Cerebellar nuclear complex (tissue), 1 donor: ENCODE data around the gene ADAMTS8.

Experiments
- DNase-seq, 2 experiments: peaks; one replicate each; lab custom pipeline; 2025; lab: John Stamatoyannopoulos, UW

The ADAMTS8 gene, protein sequence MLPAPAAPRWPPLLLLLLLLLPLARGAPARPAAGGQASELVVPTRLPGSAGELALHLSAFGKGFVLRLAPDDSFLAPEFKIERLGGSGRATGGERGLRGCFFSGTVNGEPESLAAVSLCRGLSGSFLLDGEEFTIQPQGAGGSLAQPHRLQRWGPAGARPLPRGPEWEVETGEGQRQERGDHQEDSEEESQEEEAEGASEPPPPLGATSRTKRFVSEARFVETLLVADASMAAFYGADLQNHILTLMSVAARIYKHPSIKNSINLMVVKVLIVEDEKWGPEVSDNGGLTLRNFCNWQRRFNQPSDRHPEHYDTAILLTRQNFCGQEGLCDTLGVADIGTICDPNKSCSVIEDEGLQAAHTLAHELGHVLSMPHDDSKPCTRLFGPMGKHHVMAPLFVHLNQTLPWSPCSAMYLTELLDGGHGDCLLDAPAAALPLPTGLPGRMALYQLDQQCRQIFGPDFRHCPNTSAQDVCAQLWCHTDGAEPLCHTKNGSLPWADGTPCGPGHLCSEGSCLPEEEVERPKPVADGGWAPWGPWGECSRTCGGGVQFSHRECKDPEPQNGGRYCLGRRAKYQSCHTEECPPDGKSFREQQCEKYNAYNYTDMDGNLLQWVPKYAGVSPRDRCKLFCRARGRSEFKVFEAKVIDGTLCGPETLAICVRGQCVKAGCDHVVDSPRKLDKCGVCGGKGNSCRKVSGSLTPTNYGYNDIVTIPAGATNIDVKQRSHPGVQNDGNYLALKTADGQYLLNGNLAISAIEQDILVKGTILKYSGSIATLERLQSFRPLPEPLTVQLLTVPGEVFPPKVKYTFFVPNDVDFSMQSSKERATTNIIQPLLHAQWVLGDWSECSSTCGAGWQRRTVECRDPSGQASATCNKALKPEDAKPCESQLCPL

DNA sequence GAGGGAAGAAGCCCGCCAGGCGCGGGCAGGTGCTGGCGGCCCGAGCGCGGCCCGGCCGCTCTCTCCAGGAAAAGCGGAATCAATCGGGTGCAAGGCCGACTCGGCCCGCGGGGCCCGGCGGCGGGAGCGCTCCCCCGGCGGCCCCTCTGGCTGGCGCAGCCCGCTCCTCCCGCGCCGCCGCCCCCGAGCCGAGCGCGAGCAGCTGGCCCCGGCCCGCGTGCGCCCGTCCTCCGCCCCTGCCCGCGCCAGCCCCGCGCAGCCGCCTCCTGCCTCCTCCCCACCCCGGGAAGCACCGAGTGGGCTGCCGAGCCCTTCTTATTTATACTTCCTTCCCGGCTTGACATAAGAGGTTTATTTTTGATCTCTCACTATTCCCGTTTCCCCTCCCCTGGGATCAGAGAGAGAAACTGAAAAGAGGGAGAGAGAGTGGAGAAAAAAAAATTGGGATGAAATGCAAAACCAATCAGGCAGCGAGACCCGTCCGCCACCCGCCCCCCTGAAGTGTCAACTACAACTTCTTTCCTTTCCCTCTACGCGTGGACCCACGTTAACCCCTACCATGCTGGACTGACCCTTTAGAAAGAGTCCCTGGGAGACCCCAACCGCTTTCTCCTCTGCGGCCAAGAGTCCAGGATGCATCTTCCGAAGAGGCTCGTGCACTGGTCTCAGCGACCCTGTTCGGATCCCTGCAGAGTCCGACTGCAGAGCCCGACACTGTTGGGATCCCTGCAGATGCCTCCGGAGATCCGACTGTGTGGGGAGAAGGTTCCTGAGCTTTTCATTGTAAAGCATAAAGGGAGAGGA, at the start of gene ADAMTS8:
Gene ADAMTS8 (minus strand): TSS at position 294 of the 804 bp plus-strand sequence. CDS start 323 bp downstream, outside the sequence.
- no peak for DNase-seq

DNA sequence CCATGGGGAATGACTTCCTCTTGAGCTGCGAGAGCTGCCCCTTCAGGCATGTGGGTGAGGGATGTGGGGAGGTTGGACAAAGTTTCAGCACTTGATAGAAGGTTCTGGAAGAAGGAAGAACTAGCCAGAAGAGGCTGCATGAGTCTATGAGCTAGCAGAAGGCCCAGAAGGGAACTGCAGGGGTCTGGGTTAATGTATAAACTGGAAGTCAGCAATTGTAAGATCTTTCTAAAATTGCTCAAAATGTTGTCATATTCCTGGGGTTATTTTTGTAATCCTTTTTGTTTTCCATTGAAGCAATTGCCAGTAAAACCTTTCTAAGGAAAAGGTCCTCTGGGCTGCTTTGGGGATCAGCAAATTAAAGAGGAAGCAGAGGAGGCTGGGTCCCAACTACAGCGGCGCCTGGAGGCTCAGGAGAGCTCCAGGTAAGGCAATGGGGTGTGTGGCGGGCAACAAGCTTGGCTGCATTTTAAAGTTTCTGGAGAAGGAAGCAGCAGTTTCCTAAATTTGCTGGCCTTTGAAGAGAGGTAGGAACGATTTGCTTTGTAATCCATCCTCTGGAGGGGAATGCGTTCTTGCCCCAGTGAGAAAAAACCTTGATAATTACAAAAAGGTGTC, 49.3 kb upstream of the ADAMTS8 start:
- DNase-seq: no peak

DNA sequence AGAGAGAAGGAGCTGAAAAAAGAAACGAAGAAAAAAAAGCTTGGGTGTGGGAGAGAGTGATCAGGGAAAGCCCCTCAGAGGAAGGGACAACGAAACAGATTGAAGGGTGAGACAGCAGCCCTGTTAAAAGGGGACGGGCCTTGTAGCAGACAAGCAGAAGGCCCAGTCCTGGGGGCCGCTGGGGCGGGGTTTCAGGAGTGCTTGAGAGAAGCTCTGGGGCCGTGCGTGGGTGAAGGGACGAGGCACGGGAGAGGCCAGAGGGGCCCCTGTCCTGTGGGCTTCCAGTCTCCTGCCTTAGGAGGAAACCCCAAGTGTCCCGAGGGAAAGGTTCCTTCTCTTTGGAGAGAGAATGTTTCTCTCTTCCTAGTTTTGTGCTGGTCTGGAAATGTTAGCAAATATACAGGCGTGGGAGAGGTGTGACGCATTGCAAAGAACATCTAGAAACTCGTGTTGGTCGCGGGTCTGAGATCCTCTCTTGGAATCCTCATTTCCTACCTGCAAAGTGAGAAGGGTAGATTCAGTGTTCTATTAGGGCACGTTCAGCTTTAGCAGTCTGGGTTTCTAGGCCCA, 48.6 kb upstream of the ADAMTS8 start:
- DNase-seq: no peak

DNA sequence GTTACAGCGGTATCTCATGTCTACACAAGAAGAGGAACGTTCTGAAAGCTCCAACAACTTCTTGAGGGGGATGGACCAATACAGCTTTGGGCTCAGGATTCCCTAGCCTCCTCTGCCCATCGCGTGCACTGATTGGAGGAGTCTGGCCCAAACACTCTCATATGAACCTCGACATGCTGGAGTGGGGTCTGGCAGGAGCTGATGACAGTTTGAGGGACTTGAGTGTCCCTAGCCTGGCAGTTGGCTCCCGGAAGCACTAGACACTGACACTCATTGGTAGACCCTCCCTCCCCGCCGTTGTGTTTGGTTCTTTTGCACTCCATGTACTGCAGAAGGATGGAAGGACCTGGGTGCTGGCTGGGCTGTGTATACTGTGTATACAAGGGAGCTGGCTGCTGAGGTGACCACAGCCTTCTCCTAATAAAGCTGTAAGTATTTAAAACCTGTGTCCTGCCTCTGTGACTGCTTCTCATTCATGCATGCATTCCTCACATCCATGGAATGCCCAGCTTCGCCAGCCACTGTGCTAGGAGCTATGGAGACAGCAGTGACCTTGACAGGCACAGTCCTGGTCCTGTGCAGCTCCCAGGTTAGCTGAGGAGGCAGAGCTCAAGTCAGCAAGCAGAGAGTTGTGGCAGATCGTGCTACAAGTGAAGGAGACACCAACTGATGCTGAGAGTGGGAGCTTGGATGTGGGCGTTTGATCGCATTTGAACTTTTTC, 48.0 kb upstream of the ADAMTS8 start:
- no peak for DNase-seq

DNA sequence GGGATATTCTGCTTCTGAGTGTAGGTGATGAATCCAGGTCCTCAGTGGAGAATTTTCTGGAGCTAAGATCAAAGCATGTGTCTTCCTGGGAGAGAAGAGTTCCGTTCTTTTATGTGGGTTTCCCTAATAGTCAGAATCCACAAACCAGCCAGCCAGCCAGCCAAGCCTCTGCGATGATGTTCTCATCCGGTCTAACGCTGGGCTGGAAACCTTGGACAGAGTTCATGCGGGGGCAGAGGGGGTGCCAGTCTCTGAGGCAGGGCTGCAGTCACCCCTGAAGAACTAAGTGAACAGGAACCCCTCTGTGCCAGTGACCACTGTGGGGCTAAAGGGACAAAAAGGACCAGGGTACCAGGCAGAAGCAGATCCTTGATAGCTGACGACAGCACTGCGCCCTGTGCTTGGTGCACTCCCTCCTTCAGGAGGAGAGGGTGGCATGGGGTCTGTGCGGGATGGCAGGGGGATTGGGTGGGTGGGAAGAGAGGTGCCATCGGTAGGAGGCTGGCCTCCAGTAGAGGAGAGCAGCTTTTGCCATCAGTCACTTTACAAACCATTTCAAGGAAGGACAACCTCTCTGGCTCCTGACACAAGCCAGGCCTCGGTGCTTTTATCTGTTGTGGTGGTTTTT, 47.1 kb upstream of the ADAMTS8 start:
- DNase-seq: no peak

DNA sequence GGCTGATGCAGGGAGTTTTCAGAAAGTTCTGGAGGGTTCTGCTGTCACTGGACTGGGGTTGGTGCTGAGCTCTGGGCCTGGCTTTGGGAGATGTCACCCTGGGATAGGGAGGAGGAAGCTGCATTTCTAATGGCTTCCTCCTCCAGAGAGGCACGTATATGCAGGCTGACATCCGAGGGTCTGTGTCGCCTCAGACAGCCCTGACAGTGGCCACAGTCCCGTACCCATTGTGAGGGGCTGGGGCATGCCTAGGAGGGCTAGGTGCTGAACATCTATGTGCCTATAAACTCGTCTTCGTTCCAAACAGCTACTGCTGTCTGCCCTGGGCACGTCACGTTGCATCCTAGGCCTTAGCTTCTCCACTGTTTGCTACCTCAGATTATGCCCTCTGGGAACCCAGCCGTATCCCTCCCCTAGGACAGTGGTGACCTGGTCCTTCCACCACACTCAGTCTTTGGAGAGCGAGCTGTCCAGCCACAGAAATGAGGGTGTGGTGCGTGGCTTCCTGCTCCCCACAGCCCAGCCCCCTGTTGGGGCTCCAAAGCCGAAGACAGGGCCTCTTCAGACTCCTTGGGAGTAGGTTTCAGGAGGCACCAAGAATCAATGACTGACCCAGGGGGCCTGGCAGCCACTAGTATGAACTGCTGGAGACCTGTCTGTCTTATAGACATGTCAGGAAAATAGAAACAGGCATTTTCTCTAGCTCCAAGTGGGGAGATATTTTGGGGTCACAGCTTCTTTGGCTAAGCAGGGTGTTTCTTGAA, 46.4 kb upstream of the ADAMTS8 start:
- no peak for DNase-seq

DNA sequence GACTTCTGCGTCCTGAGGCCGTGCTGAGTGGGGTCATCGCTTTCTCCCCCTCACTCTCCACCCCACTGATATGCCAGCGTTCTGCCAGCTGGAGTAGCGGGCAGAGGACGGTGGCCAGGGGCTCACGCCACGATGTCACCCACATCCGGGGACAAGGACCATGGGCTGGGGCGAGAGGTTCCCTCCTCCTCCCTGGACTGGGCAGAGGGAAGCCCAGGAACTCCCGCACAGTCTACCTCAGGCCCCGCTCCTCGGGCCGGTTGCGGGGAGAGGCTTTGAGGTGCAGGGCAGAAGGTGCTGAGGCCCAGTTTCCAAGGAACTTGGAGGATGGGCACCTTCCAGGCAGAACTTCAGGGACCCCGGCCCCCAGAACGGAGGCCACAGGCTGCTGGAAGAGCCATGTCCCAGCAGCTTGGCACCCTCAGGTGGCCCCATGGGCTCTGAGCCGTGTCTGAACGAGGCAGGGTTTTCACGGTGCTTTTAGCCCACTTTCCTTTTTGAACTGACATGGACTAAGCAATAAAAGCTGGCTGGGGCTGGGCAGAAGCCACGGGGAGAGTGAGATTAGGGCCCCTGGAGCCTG, 45.5 kb upstream of the ADAMTS8 start:
- DNase-seq: no peak

DNA sequence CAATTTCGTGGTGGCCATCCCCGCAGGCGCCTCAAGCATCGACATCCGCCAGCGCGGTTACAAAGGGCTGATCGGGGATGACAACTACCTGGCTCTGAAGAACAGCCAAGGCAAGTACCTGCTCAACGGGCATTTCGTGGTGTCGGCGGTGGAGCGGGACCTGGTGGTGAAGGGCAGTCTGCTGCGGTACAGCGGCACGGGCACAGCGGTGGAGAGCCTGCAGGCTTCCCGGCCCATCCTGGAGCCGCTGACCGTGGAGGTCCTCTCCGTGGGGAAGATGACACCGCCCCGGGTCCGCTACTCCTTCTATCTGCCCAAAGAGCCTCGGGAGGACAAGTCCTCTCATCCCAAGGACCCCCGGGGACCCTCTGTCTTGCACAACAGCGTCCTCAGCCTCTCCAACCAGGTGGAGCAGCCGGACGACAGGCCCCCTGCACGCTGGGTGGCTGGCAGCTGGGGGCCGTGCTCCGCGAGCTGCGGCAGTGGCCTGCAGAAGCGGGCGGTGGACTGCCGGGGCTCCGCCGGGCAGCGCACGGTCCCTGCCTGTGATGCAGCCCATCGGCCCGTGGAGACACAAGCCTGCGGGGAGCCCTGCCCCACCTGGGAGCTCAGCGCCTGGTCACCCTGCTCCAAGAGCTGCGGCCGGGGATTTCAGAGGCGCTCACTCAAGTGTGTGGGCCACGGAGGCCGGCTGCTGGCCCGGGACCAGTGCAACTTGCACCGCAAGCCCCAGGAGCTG, 44.8 kb upstream of the ADAMTS8 start:
- no peak for DNase-seq

DNA sequence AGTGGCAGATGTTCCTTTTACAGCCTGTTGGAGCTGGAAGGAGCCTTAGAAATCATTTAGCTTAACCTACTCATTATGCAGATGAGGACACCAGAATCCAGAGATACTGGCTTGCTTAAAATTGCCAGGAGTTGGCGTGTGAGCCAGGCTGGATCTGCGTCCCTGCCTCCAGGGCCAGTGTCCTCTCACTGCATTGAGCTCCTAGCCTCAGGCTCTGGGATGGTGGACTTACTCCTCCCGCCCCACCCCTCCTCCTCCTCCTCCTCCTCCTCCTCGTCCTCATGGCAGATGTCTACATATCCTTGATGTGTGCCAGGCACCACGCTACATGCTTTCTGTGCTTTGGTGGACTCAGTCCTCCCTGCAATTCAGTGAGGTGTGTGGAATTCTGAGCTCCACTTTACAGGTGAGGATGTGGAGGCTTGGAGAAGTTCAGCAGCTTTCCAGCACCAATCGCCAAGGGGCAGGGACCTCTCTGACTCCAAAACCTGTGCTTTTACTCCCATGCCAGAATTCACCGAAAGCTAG, 44.1 kb upstream of the ADAMTS8 start:
- no peak for DNase-seq

DNA sequence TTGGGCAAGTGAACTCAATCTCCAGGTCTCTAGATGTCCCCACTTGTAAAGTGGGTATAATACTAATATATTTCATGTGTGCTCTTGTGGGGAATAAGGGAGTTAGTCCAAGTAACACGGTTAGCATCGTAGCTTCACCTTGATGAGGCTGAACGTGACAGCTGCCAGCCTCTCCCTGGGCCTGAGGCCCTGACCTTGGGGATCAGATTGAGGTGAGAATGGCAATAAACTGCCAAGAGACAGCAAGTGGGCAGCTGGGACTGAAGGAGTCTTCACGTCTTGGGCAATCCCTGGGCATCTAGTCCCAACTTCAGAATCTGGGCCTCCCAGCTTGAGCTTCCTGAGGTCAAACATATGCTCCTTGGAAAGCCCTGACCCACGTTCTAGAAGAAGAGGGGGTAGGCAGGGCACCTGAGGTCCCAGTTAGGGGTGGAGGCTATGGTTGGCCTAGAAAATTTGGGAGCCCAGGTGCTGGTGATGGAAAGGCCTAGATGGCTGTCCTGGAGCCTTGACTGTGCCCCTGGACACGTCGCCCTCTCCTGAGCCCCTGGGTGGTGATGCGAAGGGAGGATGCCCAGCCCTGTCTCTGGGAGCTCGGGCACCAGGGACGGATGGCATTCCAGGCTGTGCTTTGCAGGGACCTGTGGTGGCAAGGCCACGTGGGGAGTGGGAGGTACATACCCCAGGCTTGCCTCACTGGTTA, 43.5 kb upstream of the ADAMTS8 start:
- no peak for DNase-seq

DNA sequence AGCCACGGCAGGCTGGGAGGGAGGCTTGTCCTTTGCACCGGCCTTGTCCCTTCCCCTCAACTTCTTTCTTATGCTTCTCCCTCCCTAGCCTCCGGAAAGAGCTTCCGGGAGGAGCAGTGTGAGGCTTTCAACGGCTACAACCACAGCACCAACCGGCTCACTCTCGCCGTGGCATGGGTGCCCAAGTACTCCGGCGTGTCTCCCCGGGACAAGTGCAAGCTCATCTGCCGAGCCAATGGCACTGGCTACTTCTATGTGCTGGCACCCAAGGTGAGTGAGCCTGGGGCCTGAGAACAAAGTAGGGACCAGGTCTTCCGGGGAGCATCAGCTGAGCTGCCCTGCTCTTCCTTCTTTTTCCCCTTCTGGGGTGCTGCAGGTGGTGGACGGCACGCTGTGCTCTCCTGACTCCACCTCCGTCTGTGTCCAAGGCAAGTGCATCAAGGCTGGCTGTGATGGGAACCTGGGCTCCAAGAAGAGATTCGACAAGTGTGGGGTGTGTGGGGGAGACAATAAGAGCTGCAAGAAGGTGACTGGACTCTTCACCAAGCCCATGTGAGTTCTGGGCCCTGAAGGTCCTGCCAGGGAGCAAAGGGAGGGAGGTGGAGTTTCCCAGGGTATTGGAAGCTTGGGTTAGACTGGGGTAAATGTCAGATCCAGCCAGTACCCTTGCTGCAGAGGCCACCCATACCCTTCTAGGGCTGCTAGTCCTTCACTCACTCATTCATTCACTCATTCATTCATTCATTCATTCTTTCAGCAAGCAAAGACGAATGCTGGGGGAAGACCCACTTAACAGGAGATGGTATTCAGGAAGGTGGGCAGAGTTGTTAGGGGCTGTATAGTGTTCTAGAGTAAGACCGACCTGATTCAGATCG, 42.7 kb upstream of the ADAMTS8 start:
- no peak for DNase-seq

DNA sequence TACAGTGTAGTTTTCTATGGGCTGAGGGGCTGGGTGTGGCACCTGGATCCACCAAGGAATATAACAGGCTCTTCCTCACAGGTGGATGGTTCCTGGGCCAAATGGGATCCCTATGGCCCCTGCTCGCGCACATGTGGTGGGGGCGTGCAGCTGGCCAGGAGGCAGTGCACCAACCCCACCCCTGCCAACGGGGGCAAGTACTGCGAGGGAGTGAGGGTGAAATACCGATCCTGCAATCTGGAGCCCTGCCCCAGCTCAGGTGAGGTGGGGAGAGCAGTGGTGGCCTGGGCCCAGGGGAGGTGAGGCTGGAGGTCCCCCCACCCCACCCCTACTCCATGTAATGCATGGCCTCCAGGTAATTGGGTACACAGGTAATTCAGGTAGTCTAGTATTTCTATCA, 40.8 kb upstream of the ADAMTS8 start:
- DNase-seq: no peak

DNA sequence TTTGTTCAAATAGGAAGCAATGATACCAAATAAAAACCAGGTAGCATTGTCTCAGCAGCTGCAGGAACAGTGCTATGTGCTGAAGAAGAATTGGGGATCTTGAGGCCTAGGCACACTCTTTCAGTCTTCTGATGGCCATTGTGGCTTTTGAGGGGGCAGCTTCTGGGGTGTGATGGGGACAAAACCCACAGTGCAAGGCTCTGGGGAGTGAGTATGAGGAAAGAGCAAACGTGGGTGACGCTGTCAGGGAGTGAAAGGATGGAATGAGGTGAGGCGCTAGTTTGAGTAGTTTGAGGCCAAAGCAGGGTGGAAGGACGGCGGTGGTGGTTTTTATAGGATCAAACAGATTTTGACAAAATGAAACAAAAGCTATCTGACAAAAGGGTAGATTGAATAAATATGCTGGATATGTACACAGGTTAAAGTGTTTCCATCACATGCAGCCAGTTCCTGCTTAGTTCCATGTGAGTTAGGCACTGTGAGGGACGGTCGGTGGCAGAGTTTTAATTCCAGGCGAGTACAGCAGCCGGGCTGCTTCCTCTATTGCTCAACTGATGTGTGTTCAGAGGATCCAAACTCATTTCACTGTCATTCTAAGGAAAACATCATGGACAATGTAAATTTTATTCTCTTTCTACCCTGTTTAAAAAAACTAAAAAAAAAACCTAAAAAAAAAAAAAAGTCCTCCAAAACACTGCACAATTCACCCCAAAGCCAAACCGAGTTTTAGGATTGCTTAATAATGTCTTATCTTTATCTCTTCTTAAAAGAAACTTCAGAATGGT, 38.9 kb upstream of the ADAMTS8 start:
- no peak for DNase-seq

DNA sequence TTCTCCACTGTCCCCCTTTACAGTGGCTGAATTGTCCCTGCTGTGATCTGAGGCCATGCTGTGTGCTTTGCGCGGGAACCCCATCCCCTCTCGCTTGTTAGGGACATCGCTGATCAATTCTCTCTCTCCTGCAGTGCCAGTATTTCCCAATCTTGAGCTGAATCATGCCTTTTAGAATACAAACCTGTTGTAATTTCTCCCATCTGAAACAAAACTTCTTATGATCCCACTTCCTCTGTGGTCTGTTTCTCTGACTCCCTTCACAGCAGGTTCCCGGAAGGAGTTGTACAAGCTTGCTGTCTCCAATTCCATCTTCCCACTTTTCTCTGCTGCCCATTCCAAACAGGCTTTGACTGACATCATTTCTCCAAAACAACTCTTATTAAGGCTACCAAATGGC, 36.9 kb upstream of the ADAMTS8 start:
- DNase-seq: no peak

DNA sequence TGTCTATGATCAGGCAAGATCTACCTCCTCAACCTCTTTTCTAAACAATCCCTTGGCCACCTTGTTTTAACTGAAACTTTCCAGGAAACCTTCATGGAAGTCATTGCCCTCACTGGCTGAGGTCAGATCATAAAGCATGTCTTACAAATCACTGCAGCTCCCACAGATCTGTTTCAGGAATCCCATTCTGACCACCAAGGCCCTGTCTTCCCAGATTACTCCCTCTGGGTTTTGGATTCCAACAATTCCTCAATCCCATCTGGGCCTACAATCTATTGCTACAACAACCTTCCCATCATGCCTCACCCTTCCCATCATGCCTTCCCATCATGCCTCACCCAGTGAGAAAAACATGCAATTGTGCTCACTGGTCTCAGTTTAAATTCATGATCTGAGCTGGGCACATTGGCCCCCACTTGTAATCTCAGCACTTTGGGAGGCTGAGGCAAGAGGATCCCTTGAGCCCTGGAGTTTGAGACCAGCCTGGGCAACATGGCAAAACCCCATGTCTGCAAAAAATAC, 35.9 kb upstream of the ADAMTS8 start:
- DNase-seq: no peak
